SK-N-SH (cell line): ENCODE results near the gene CNPY4. TPM values are rescaled to one million over a fixed set of nuclear protein-coding genes. Genes with fewer than 3 reads are reported as not detected.

Experiments
- CTCF ChIA-PET: fragments of 300-600, 350-600 bp; formaldehyde crosslinking; extraction: SDS; loops from one replicate; lab custom pipeline; 2021; lab: Yijun Ruan, JAX
- POLR2A ChIA-PET: fragments of 350-600 bp; sonication (Branson Sonifier 250); formaldehyde crosslinking; extraction: SDS; loops from one replicate; lab custom pipeline; 2020; ENCODE audit warnings: antibody characterized with exemption, inconsistent platforms; lab: Yijun Ruan, JAX
- DNase-seq: peaks from one replicate; pipeline ENCODE4 v3.0.0; 2012
- H2AFZ ChIP-seq: fragments of 200-600 bp; sonication (generic); 2 replicates; pipeline ENCODE4 v1.8.1; 2016; ENCODE audit warnings: antibody characterized with exemption, mild to moderate bottlenecking, low read depth
- H3F3A ChIP-seq: fragments of 200-600 bp; sonication (generic); replicated peaks from 2 replicates; pipeline ENCODE3; 2016; ENCODE audit warnings: antibody characterized with exemption, mild to moderate bottlenecking; ENCODE audit not compliant: insufficient read depth
- H3K27ac ChIP-seq, 2 experiments: fragments of 200-500 bp in 1 of 2; fragments of 200-600 bp in 1 of 2; sonication (Bioruptor generic) in 1 of 2; sonication (generic), shearing (Covaris generic) in 1 of 2; 2 replicates each; pipeline versions ENCODE4 v1.5.1 to v1.6.1; 2014 to 2016; ENCODE audit warnings: low read depth in 2 of 2, inconsistent platforms in 1 of 2, low read length in 1 of 2, mild to moderate bottlenecking in 1 of 2, mixed read lengths in 1 of 2
- H3K27me3 ChIP-seq: fragments of 200-600 bp; sonication (generic), shearing (Covaris generic); 2 replicates; pipeline ENCODE4 v1.6.1; 2016; ENCODE audit warnings: mixed run types; ENCODE audit not compliant: insufficient read depth
- H3K36me3 ChIP-seq, 2 experiments: fragments of 200-500 bp in 1 of 2; fragments of 200-600 bp in 1 of 2; sonication (Bioruptor generic) in 1 of 2; sonication (generic) in 1 of 2; replicated peaks in 1 of 2; 2 replicates each; pipeline versions ENCODE3 to v1.5.1; 2014 to 2016; ENCODE audit warnings: low read length in 1 of 2, mild to moderate bottlenecking in 1 of 2; ENCODE audit not compliant: insufficient read depth in 2 of 2, control insufficient read depth in 1 of 2
- H3K4me1 ChIP-seq, 2 experiments: fragments of 200-500 bp in 1 of 2; fragments of 200-600 bp in 1 of 2; sonication (Bioruptor generic) in 1 of 2; sonication (generic), shearing (Covaris generic) in 1 of 2; 2 replicates each; pipeline versions ENCODE4 v1.5.1 to v1.6.1; 2014 to 2016; ENCODE audit warnings: low read depth in 1 of 2, low read length in 1 of 2, mixed run types in 1 of 2; ENCODE audit not compliant: insufficient read depth in 2 of 2, control insufficient read depth in 1 of 2
- H3K4me2 ChIP-seq: fragments of 200-600 bp; sonication (generic), shearing (Covaris generic); 2 replicates; pipeline ENCODE4 v1.6.1; 2017; ENCODE audit warnings: mixed run types
- H3K4me3 ChIP-seq, 2 experiments: fragments of 200-500 bp in 1 of 2; fragments of 200-600 bp in 1 of 2; sonication (Bioruptor generic) in 1 of 2; sonication (generic), shearing (Covaris generic) in 1 of 2; 2 replicates each; pipeline versions ENCODE4 v1.5.1 to v1.8.1; 2014 to 2016; ENCODE audit warnings: low read depth in 2 of 2, inconsistent platforms in 1 of 2, low read length in 1 of 2, mild to moderate bottlenecking in 1 of 2, mixed read lengths in 1 of 2, moderate library complexity in 1 of 2
- H3K79me2 ChIP-seq: fragments of 200-600 bp; sonication (generic); 2 replicates; pipeline ENCODE4 v1.8.1; 2017; ENCODE audit warnings: mild to moderate bottlenecking; ENCODE audit not compliant: insufficient read depth
- H3K9ac ChIP-seq: fragments of 200-600 bp; sonication (generic); 2 replicates; pipeline ENCODE4 v1.6.1; 2017; ENCODE audit warnings: mixed run types
- H3K9me2 ChIP-seq: fragments of 200-600 bp; sonication (generic); 2 replicates; pipeline ENCODE4 v1.6.1; 2017; ENCODE audit warnings: mixed run types
- H3K9me3 ChIP-seq: fragments of 200-600 bp; sonication (generic); 2 replicates; pipeline ENCODE4 v1.6.1; 2017; ENCODE audit warnings: mixed run types, mild to moderate bottlenecking, moderate library complexity
- H4K20me1 ChIP-seq: fragments of 200-600 bp; sonication (generic); 2 replicates; pipeline ENCODE4 v1.6.1; 2017; ENCODE audit warnings: mild to moderate bottlenecking, mixed run types; ENCODE audit not compliant: insufficient read depth
- EZH2phosphoT487 ChIP-seq: fragments of 200-600 bp; sonication (generic); IDR thresholded peaks from 2 replicates; pipeline ENCODE4 v1.6.1; 2017; ENCODE audit warnings: low read depth, mixed run types, mild to moderate bottlenecking, antibody characterized with exemption, moderate library complexity, borderline replicate concordance
- JUND ChIP-seq: IDR thresholded peaks from 2 replicates; pipeline ENCODE4 v1.4.0; 2012
- MEF2A ChIP-seq: IDR thresholded peaks from 2 replicates; pipeline ENCODE4 v1.4.0; 2012; ENCODE audit warnings: low read depth, borderline replicate concordance
- MXI1 ChIP-seq: IDR thresholded peaks from 2 replicates; pipeline ENCODE4 v1.6.1; 2012; ENCODE audit warnings: mild to moderate bottlenecking, low read depth, low read length, improper control_type of control experiment
- POLR2AphosphoS5 ChIP-seq: IDR thresholded peaks from 2 replicates; pipeline ENCODE4 v1.6.1; 2012; ENCODE audit warnings: low read depth, low read length
- RAD21 ChIP-seq: IDR thresholded peaks from 2 replicates; pipeline ENCODE4 v1.6.1; 2012; ENCODE audit warnings: mild to moderate bottlenecking, low read length
- RCOR1 ChIP-seq: fragments of 150-350 bp; IDR thresholded peaks from 2 replicates; pipeline ENCODE4 v1.6.1; 2017; ENCODE audit warnings: antibody characterized with exemption, low read length
- RXRA ChIP-seq: IDR thresholded peaks from 2 replicates; pipeline ENCODE4 v1.4.0; 2012; ENCODE audit warnings: low read depth, mild to moderate bottlenecking, borderline replicate concordance
- TAF1 ChIP-seq: IDR thresholded peaks from 2 replicates; pipeline ENCODE4 v1.6.1; 2012; ENCODE audit warnings: low read depth, mild to moderate bottlenecking, low read length, moderate library complexity, borderline replicate concordance
- TEAD4 ChIP-seq: IDR thresholded peaks from 2 replicates; pipeline ENCODE4 v1.4.0; 2012; ENCODE audit warnings: mild to moderate bottlenecking, borderline replicate concordance; ENCODE audit not compliant: insufficient read depth
- YY1 ChIP-seq: IDR thresholded peaks from 2 replicates; pipeline ENCODE4 v1.4.0; 2012; ENCODE audit warnings: low read depth, mild to moderate bottlenecking
- ZBTB33 ChIP-seq: IDR thresholded peaks from 2 replicates; pipeline ENCODE4 v1.4.0; 2012; ENCODE audit warnings: low read depth, borderline replicate concordance
- WGBS: methylation state at CpG from one replicate; pipeline ENCODE4 v1.1.6; 2017; ENCODE audit warnings: low lambda C conversion rate; 5-methylcytosine and 5-hydroxymethylcytosine counted together
- polyA plus RNA-seq, 3 experiments: library from polyadenylated mRNA; depleted of rRNA; stranded (reverse); fragments of >200 nt; gene quantifications; 2 replicates each; pipeline ENCODE4 v1.2.3, GENCODE V29; 2012
- TF ChIP-seq, protein P1 (sequence below): IDR thresholded peaks from 2 replicates; pipeline ENCODE4 v1.4.0; 2012; ENCODE audit warnings: low read depth
- TF ChIP-seq, protein P2 (sequence below): IDR thresholded peaks from 2 replicates; pipeline ENCODE4 v1.4.0; 2012; ENCODE audit warnings: low read depth, borderline replicate concordance
- TF ChIP-seq, protein P3 (sequence below): fragments of 150-350 bp; IDR thresholded peaks from 2 replicates; pipeline ENCODE4 v1.6.1; 2016; ENCODE audit warnings: mild to moderate bottlenecking, low read depth, low read length

CNPY4 gene
- polyA plus RNA-seq, 1 of the 3 experiments (the other 2 are of a cell fraction): 52.0 TPM

DNA sequence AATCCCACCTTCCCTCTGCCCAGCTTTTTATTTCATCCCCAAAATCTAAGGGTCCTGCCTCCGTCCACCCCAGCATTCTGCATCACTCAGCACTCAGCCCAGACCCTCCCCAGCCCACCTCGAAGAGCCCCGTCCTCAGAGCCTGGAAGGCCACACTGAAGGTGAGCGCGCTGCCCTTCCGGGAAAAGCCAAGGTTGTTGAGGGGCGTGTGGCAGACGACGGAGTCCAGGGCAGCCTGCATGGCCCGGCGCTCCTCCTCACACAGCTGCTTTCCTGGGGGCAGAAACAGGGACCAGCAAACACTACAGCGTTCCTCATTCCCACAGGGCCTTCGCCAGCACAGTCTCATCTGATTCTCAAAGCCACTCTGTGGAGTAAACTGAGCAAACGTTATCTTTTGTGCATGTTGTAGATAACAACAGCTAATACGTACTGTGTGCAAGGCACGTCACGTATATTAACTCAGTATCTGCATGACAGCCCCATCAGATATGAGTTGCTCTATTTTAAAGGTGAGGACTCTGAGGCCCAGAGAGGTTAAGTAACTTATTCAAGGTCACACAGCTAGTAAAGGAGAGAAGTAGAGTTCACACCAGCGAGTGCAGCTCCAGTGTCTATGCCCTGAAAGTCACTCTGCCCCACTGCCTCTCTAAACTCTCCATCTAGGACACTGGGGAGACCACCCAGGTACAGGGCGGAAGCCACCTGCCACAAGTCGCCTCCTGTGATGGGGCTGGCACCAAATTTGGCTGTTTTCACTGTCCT lies 36.3 kb downstream of the CNPY4 start:
- WGBS: 93% methylated on average over 20 of the region's 20 CpGs
- no peak overlapping the region for H3K4me3 ChIP-seq
- H4K20me1 ChIP-seq: peaks cover 20% of the 10 kb centered on the region
- H3K27me3 ChIP-seq: no peaks in the 10 kb centered on the region
- peaks cover 15% of the 10 kb centered on the region for H3F3A ChIP-seq
- peak; percentile 24 for DNase-seq
- H3K9me3 ChIP-seq: no peaks in the 10 kb centered on the region
- no peaks in the 10 kb centered on the region for H3K9me2 ChIP-seq
- TF ChIP-seq JUND: no peak
- no peak for TF ChIP-seq RAD21
- no peak for TF ChIP-seq TEAD4
- TF ChIP-seq RCOR1: no peak
- no peak for TF ChIP-seq YY1
- TF ChIP-seq MXI1: no peak
- no peak for TF ChIP-seq ZBTB33
- TF ChIP-seq RXRA: no peak
- TF ChIP-seq EZH2phosphoT487: no peak
- no peak for TF ChIP-seq MEF2A
- TF ChIP-seq TAF1: no peak
- TF ChIP-seq, protein P1, sequence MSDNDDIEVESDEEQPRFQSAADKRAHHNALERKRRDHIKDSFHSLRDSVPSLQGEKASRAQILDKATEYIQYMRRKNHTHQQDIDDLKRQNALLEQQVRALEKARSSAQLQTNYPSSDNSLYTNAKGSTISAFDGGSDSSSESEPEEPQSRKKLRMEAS: no peak
- TF ChIP-seq, protein P2, sequence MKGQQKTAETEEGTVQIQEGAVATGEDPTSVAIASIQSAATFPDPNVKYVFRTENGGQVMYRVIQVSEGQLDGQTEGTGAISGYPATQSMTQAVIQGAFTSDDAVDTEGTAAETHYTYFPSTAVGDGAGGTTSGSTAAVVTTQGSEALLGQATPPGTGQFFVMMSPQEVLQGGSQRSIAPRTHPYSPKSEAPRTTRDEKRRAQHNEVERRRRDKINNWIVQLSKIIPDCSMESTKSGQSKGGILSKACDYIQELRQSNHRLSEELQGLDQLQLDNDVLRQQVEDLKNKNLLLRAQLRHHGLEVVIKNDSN: no peak
- TF ChIP-seq POLR2AphosphoS5: no peak
- TF ChIP-seq, protein P3, sequence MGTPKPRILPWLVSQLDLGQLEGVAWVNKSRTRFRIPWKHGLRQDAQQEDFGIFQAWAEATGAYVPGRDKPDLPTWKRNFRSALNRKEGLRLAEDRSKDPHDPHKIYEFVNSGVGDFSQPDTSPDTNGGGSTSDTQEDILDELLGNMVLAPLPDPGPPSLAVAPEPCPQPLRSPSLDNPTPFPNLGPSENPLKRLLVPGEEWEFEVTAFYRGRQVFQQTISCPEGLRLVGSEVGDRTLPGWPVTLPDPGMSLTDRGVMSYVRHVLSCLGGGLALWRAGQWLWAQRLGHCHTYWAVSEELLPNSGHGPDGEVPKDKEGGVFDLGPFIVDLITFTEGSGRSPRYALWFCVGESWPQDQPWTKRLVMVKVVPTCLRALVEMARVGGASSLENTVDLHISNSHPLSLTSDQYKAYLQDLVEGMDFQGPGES: no peak
- H3K27ac ChIP-seq: no peak overlapping the region
- peaks cover 37 to 39% of the 10 kb centered on the region in 2 experiments for H3K36me3 ChIP-seq
- H2AFZ ChIP-seq: no peak overlapping the region
- CTCF ChIA-PET: interaction anchor here (1.1 to 3.9 kb wide), 3 partner anchors 24 to 61 kb away, joined by 3 to 33 read pairs (median 3); no protein-coding TSS in a partner anchor
- POLR2A ChIA-PET: interaction anchor here (1.1 to 1.6 kb wide), 3 partner anchors 11 to 22 kb away, joined by 3 to 5 read pairs (median 5); partner anchors contain the start of genes GPC2 and STAG3
- peaks cover 11 to 19% of the 10 kb centered on the region in 2 experiments; a peak in 2 of 4 replicates for H3K4me1 ChIP-seq
- H3K9ac ChIP-seq: no peak overlapping the region
- peaks cover 62% of the 10 kb centered on the region for H3K79me2 ChIP-seq
- H3K4me2 ChIP-seq: no peak overlapping the region
